Immature natural killer cell (primary cell): ENCODE measurements around the gene BPIFA3. TPM values are rescaled to one million over a fixed set of nuclear protein-coding genes. Genes with fewer than 3 reads are reported as not detected.

Experiments
- DNase-seq, 3 donors: peaks; one replicate each; pipeline ENCODE4 v3.0.0; 2022; ENCODE audit warnings: mixed read lengths in 1 of 3
- H3K27ac Mint-ChIP-seq, 6 donors: one replicate each; pipeline ENCODE4 v1.8.0; 2020; ENCODE audit warnings: mixed read lengths in 6 of 6, mild to moderate bottlenecking in 5 of 6, inconsistent platforms in 4 of 6, moderate library complexity in 3 of 6
- H3K27me3 Mint-ChIP-seq, 3 donors: one replicate each; pipeline ENCODE4 v1.8.0; 2020 to 2021; ENCODE audit warnings: low read depth in 3 of 3, mild to moderate bottlenecking in 3 of 3, mixed read lengths in 3 of 3, moderate library complexity in 3 of 3, inconsistent platforms in 1 of 3
- H3K36me3 Mint-ChIP-seq, 3 donors: one replicate each; pipeline ENCODE4 v1.8.0; 2020; ENCODE audit warnings: mixed read lengths in 3 of 3, inconsistent platforms in 2 of 3, mild to moderate bottlenecking in 2 of 3
- H3K4me1 Mint-ChIP-seq, 2 donors: one replicate each; pipeline ENCODE4 v1.8.0; 2020; ENCODE audit warnings: inconsistent platforms in 2 of 2, mild to moderate bottlenecking in 2 of 2, mixed read lengths in 2 of 2, moderate library complexity in 1 of 2
- H3K4me3 Mint-ChIP-seq, 5 donors: one replicate each; pipeline ENCODE4 v1.8.0; 2020; ENCODE audit warnings: mild to moderate bottlenecking in 5 of 5, mixed read lengths in 5 of 5, inconsistent platforms in 3 of 5, moderate library complexity in 3 of 5
- H3K9me3 Mint-ChIP-seq, 6 donors: one replicate each; pipeline ENCODE4 v1.8.0; 2020; ENCODE audit warnings: mild to moderate bottlenecking in 6 of 6, mixed read lengths in 6 of 6, inconsistent platforms in 4 of 6, moderate library complexity in 3 of 6
- polyA plus RNA-seq, 3 donors: library from polyadenylated mRNA; unstranded; fragments of 300-500 nt; fragmentation: Illumina TruSeq; gene quantifications; one replicate each; pipeline ENCODE4 v1.2.3, GENCODE V29; 2021

BPIFA3 gene
- polyA plus RNA-seq, 3 donors from 2014 or later = not detected

DNA sequence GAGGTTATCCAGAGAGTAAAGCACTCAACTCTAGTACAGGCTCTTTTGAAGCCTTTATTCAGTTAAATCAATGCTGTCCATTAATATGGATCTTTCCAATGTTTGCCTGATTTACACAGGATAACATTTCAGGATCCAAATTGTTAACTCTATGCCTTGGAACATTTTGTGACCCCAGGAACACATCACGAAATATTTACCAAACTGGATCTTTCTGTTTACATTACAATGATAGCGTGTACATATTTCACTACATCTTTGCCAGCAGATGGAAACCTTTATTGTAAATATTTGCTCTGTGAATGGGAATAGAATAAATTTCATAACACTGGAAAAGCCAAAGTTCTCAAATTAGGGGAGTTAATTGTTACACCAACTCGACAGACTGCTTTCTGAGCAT is 25.7 kb upstream of the BPIFA3 start:
- Mint-ChIP-seq H3K4me3 (no peak overlapping the region), H3K27me3 (peaks cover 0 to 17% (median 3%) of the 10 kb centered on the region in 3 donors), H3K36me3 (no peaks in the 10 kb centered on the region), H3K9me3 (no peaks in the 10 kb centered on the region), H3K27ac (no peak overlapping the region), H3K4me1 (no peaks in the 10 kb centered on the region)
- DNase-seq = no peak

DNA sequence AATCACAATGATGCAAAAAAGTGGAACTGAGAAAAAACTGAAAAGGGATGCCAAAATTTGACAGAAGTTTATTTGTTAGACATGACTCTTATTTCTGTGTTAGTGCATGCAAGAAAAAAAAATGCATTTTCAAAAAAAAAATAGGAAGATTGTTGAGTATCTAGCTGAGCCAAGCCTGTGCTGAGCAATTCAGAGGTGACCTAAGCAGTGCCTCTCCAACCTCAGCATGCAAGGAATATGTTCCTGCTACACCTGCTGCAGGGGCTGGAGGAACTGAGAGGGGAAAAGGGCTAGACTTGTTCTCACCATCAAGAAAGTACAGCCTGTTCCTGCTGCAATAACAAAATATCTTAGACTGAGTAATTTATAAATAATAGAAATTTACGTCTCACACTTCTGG is 25.2 kb upstream of the BPIFA3 start:
- Mint-ChIP-seq H3K27me3 (peaks cover 0 to 17% (median 3%) of the 10 kb centered on the region in 3 donors), H3K4me3 (no peak overlapping the region)

DNA sequence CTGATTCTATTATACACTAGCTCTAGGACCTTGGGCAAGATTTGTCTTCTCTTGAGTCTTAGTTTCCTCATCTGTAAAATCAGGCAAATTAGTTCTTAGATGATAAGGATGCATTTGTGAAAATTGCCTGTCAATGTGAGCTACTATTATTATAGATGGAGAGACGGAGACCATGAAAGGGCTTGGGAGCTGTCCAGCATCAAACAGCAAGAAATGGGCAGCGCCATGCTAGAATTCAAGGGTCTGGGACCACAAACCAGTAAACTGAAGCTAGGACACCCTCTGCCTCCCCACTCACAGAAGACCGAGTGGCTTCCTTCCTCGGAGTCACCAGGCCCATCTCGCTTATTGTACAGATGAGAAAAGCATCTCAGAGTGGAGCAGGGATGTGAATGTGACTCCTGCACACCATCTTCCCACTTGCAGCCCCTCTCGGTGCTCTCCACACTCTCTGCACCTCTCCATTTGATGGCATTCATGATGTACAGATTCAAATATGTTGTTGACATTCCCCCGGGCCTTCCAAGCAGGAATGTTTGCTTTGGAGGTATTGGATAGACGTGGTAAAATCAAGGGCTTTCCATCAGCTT is 24.1 kb upstream of the BPIFA3 start:
- Mint-ChIP-seq H3K27me3 (peaks cover 0 to 15% (median 3%) of the 10 kb centered on the region in 3 donors), H3K27ac (no peak overlapping the region), H3K4me3 (no peak overlapping the region), H3K36me3 (no peaks in the 10 kb centered on the region), H3K9me3 (no peaks in the 10 kb centered on the region), H3K4me1 (no peaks in the 10 kb centered on the region)
- DNase-seq = no peak

More for the DNA sequence above, 25.2 kb upstream of the BPIFA3 start:
- Mint-ChIP-seq H3K4me1 (no peaks in the 10 kb centered on the region), H3K9me3 (no peaks in the 10 kb centered on the region), H3K36me3 (no peaks in the 10 kb centered on the region), H3K27ac (no peak overlapping the region)
- DNase-seq = no peak

DNA sequence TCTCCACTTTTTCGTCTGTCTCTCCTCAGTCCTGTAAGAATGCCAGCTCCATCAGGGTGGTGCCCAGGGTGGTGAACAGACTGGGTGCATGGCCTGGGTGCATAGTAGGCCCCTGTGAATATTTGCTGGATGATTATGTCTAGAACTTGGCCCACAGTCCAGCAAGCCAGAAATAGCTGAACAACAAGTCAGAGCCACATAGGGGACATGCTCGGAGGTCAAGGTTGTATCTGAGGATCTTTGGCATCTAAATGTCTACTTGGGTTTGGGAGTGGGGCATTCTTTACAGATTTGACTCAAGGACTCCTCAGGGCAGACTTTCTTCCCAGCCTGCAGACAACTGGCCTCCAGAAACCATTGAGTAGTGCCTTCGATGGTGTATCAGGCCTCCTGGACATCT is 18.1 kb upstream of the BPIFA3 start:
- no peak overlapping the region for H3K27ac Mint-ChIP-seq
- H3K4me3 Mint-ChIP-seq = no peak overlapping the region
- H3K9me3 Mint-ChIP-seq = no peaks in the 10 kb centered on the region
- peaks cover 3 to 11% (median 4%) of the 10 kb centered on the region in 3 donors for H3K27me3 Mint-ChIP-seq
- H3K36me3 Mint-ChIP-seq = no peaks in the 10 kb centered on the region
- no peak for DNase-seq
- H3K4me1 Mint-ChIP-seq = no peaks in the 10 kb centered on the region

DNA sequence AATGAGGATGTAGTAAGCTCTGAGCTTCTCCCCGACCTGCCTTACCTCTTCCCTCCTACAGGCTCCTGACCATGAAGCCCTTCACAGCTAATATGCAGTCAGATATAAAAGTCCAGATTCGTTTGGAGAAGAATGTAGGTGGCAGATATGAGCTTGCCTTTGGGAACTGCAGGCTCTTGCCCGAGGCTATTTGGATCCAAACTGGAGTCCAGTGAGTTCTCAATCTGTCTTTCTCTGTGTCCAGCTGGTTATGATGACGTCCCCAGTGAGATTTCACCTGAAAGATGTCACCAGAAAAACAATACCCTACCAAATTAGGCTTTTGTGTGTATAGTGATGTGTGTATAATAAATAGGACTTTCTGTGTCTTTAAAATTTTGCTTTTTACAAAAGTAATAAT is 14.7 kb upstream of the BPIFA3 start:
- Mint-ChIP-seq H3K9me3 (no peaks in the 10 kb centered on the region), H3K36me3 (no peaks in the 10 kb centered on the region), H3K4me3 (no peak overlapping the region), H3K27me3 (peaks cover 6 to 10% (median 8%) of the 10 kb centered on the region in 3 donors), H3K27ac (no peak overlapping the region), H3K4me1 (no peaks in the 10 kb centered on the region)
- DNase-seq = no peak

DNA sequence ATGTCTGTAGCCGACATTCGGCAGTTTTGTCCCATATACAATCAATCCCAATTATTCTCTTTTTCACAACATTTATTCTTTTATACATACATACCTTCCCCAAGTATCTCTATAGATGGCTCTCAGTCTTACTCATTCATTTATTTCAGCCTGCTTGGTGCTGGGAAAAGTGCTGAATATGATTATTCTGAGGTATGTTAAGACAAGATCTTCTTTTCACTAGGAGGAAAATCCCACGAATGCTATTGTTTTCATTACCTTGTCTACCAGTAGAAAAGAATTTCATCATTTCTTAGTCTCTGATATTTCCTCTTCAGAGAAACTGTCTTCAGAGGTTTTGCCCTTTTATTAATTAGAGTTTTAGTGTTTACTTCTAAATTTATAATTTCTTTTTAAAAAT is 13.7 kb upstream of the BPIFA3 start:
- Mint-ChIP-seq H3K9me3 (no peaks in the 10 kb centered on the region), H3K4me1 (no peaks in the 10 kb centered on the region), H3K36me3 (no peaks in the 10 kb centered on the region), H3K27me3 (peaks cover 8 to 13% (median 8%) of the 10 kb centered on the region in 3 donors), H3K4me3 (no peak overlapping the region), H3K27ac (no peak overlapping the region)
- DNase-seq = no peak

DNA sequence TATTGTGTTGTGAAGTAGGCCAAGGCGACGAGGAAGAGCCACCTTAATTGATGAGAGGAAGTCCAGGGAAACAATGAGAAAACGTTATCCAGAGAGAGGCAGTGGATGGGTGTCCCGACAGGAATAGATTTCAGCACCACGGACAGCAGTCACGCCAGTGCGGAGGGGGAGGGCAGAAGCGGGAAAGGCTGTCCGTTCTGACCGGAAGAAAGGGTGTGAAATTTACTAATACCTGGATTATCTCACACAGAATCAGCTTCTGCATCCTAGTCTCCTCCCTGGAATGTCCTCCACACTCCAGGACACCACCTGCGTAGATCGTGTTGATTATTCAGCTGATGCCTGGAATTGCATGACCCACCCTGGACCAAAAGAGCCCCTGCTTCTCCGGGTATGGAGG is 7.4 kb upstream of the BPIFA3 start:
- Mint-ChIP-seq H3K27ac (peak overlapping the region in 1 of 6 donors; percentile 9), H3K9me3 (peaks cover 0 to 5% (median 0%) of the 10 kb centered on the region in 6 donors), H3K4me3 (no peak overlapping the region), H3K27me3 (peaks cover 7 to 26% (median 13%) of the 10 kb centered on the region in 3 donors), H3K36me3 (peaks cover 0 to 3% (median 0%) of the 10 kb centered on the region in 3 donors), H3K4me1 (no peaks in the 10 kb centered on the region)
- DNase-seq = peak; percentile 5 to 24 (median 21)

DNA sequence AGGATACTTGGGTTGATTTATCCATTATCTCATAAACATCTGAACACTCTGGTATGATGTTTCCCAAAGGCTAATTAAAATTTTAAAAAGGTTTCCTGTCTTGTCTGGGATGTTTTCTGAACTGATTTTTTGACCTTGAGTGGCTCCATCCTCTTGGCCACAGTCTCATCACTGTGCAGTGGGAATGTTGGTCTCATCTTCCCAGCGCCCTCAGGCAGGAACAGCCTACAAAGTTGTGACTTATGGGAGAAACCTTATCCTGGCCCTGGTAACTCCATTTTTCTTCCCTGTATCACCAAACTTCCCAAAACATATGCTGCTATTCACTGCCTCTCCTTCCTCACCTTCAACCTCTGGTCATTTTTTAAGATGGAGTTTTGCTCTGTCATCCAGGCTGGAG is 6.8 kb upstream of the BPIFA3 start:
- Mint-ChIP-seq H3K9me3 (peaks cover 0 to 5% (median 0%) of the 10 kb centered on the region in 6 donors), H3K27ac (no peak overlapping the region), H3K4me1 (no peaks in the 10 kb centered on the region), H3K36me3 (peaks cover 0 to 3% (median 0%) of the 10 kb centered on the region in 3 donors), H3K4me3 (no peak overlapping the region), H3K27me3 (peaks cover 9 to 26% (median 13%) of the 10 kb centered on the region in 3 donors)
- DNase-seq = no peak

DNA sequence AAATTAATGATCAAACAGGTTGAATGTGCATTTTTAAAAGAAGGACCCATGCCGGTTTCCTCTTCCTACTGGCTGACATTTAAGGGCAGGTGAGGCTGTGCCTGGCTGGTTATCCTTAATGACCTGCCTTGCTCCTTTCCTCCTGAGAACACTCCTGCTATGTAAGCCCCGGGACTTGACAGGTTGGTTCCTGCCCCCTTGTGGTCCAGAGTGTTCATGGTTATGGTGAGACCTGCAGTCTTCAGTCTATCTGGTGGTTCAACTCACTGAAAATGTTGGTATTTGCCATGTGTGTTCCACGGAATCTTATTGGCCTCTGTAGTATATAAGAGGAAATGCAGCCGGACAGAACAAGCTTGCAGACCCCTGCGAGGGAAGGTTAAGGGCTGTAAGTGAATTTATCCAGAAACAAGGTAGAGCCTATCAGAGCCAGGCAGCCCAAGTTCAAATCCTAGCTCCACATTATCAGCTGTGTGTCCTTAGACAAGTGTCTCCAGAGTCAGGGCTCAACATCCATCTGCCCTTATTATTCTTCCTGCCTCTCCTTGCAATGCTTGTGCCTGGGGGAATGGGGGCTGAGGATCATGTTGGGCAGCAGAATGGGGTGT is 5.2 kb upstream of the BPIFA3 start:
- DNase-seq = no peak
- Mint-ChIP-seq H3K4me3 (no peak overlapping the region), H3K27me3 (peaks cover 10 to 26% (median 14%) of the 10 kb centered on the region in 3 donors), H3K9me3 (peaks cover 0 to 5% (median 0%) of the 10 kb centered on the region in 6 donors), H3K27ac (no peak overlapping the region), H3K36me3 (peaks cover 0 to 3% (median 0%) of the 10 kb centered on the region in 3 donors), H3K4me1 (no peaks in the 10 kb centered on the region)

DNA sequence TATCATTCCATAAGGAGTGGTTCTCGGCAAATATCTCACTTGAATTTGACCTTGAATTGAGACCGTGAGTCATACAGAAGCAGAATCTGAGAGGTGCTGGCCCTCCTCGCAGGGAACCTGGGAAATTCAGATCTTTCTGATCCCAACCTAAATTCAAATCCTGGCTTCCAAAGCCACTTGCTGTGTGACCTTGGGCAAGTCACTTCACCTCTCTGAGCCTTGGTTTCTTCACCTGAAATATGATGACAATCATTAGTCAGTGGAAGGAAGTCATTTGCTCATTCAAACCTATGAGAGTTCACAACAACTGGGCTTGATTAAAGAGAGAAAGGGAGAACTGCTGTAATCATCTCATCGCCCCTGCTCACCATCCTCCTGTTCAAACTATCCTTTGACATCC is 7.2 kb downstream of the BPIFA3 start:
- Mint-ChIP-seq H3K9me3 (no peaks in the 10 kb centered on the region), H3K27me3 (peaks cover 5 to 15% (median 7%) of the 10 kb centered on the region in 3 donors), H3K4me3 (no peak overlapping the region), H3K27ac (no peak overlapping the region), H3K36me3 (no peaks in the 10 kb centered on the region), H3K4me1 (peaks cover 4 to 9% of the 10 kb centered on the region in 2 donors)
- no peak for DNase-seq

DNA sequence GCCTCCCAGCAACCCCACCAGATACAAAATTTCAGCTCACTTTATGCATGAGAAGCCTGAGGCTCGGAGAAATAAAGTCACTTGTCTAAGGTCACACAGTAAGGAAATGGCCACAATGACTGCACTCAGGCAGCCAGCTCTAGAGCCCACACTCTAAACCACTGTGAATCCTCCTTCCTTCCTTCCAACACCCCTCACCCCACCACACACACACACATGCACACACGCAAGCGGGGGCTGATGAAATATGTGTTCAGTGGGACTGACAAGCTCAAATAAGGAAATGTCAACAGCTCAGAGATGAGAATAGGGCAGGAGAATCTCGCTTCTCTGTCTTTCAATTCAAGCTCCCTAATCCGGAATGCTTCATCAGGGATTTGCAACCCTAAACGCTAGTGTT is 12.7 kb downstream of the BPIFA3 start:
- DNase-seq = peak; percentile 42 to 49 (median 46)
- Mint-ChIP-seq H3K36me3 (no peaks in the 10 kb centered on the region), H3K4me1 (peaks cover 20 to 22% of the 10 kb centered on the region in 2 donors), H3K27me3 (peaks cover 1 to 7% (median 2%) of the 10 kb centered on the region in 3 donors), H3K27ac (peak overlapping the region; percentile 19 to 84 (median 46)), H3K9me3 (no peaks in the 10 kb centered on the region), H3K4me3 (peak overlapping the region; percentile 13 to 68 (median 25))

DNA sequence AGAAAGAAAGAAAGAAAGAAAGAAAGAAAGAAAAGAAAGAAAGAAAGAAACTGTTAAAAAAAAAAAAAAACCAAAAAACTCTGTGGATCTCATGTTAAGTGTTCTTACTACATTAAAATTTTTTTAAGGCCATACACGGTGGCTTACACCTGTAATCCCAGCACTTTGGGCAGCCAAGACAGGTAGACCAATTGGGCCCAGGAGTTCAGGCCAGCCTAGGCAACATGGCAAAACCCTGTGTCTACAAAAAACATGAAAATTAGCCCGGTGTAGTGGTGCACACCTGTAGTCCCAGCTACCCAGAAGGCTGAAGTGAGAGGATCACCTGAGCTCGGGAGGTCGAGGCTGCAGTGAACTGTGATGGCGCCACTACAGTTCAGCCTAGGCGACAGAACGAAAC is 14.1 kb downstream of the BPIFA3 start:
- H3K27me3 Mint-ChIP-seq = peaks cover 1 to 2% (median 2%) of the 10 kb centered on the region in 3 donors
- DNase-seq = no peak
- H3K27ac Mint-ChIP-seq = peak overlapping the region in 1 of 6 donors; percentile 40
- H3K4me3 Mint-ChIP-seq = no peak overlapping the region
- no peaks in the 10 kb centered on the region for H3K9me3 Mint-ChIP-seq
- no peaks in the 10 kb centered on the region for H3K36me3 Mint-ChIP-seq
- peaks cover 20 to 22% of the 10 kb centered on the region in 2 donors for H3K4me1 Mint-ChIP-seq

DNA sequence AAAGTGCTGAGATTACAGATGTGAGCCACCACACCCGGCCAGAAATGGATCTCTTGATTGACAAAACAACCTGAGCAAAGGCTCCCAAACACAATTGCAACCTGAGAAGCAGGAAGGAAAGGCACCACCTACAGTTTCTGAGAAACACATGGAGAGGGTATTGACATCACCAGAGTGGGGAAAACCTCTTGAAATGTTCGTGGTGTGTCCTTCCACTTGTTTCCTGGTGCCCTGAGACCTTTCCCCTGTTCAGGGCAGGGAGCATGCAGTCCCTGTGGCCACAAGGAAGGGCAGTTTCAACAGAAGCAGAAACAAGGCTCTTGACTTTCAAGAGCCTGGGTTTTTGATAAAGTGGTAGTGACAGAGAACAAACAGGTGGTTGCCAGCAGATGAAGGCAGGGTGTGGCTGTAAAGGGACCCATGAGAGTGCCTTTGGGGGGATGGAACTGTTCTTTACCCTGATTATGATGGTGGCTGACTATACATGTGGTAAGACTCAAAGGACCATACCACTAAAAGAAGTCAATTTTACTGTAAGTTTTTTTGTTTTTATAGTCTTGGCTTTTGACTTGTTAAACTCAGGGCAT is 15.4 kb downstream of the BPIFA3 start:
- Mint-ChIP-seq H3K9me3 (no peaks in the 10 kb centered on the region), H3K27ac (no peak overlapping the region)
- no peak for DNase-seq

DNA sequence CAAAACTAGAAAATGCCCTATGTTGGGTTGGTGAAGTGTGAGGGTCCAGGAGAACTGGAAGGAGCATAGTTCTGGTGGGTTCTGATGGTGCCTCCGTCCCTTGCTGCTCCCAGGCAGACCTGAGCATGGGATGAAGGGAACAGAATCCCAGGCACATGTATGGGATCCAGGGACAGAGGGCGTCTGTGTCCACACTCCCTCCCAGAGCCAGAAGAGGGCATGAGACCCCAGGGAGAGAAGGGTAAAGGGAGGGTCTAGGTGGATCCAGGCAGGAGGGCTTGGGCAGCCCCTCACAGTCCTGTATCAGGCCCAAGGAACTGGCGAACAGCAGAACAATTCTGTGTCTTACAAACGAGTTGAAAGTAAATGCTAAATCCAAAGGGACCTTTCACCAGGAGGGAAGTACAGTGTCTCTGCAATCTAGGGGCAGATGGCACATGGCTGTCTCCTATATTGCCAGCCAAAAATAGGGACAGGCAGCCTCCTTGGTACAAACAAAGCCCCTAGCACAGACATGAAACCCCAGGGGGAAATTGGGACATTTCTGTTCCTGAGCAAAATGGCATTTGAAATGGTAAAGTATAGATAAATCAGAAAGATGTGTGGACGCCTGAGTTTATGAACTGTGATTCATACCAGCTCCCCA is 16.1 kb downstream of the BPIFA3 start:
- Mint-ChIP-seq H3K4me3 (no peak overlapping the region), H3K27me3 (peaks cover 4 to 8% (median 4%) of the 10 kb centered on the region in 3 donors), H3K27ac (no peak overlapping the region), H3K9me3 (no peaks in the 10 kb centered on the region), H3K36me3 (no peaks in the 10 kb centered on the region), H3K4me1 (peaks cover 20 to 21% of the 10 kb centered on the region in 2 donors)
- DNase-seq = no peak

More for the DNA sequence above, 15.4 kb downstream of the BPIFA3 start:
- Mint-ChIP-seq H3K4me1 (peaks cover 20 to 22% of the 10 kb centered on the region in 2 donors), H3K27me3 (peaks cover 4 to 8% (median 4%) of the 10 kb centered on the region in 3 donors), H3K4me3 (no peak overlapping the region), H3K36me3 (no peaks in the 10 kb centered on the region)
